Cardiac muscle cell (in vitro differentiated cells and primary cell): ENCODE data around the gene NUP155. TPM values are rescaled to one million over a fixed set of nuclear protein-coding genes. Genes with fewer than 3 reads are reported as not detected.

ENCODE experiments used
- DNase-seq, 2 donors: peaks; one replicate each; pipeline versions ENCODE4 v3.0.0 to v3.0.0-alpha.2; 2010 to 2017; ENCODE audit warnings: low read depth in 1 of 2, low spot score in 1 of 2
- H3K27ac ChIP-seq: fragments of 200-600 bp; sonication (generic); 2 replicates; pipeline ENCODE4 v1.5.1; 2016
- H3K27me3 ChIP-seq: fragments of 200-600 bp; sonication (generic); 2 replicates; pipeline ENCODE4 v1.6.0; 2016; ENCODE audit warnings: control low read depth
- H3K36me3 ChIP-seq: fragments of 200-600 bp; sonication (generic); 2 replicates; pipeline ENCODE4 v1.5.1; 2016; ENCODE audit warnings: control low read depth
- H3K4me1 ChIP-seq: fragments of 200-600 bp; sonication (generic); 2 replicates; pipeline ENCODE4 v1.8.1; 2017; ENCODE audit warnings: low read depth, mild to moderate bottlenecking, mixed run types
- H3K4me3 ChIP-seq: fragments of 200-600 bp; sonication (generic); 2 replicates; pipeline ENCODE4 v1.5.1; 2016; ENCODE audit warnings: mild to moderate bottlenecking
- H3K9me3 ChIP-seq: fragments of 200-600 bp; sonication (generic); 2 replicates; pipeline ENCODE4 v1.5.1; 2017; ENCODE audit warnings: low read depth, mild to moderate bottlenecking, control low read depth
- CTCF ChIP-seq: IDR thresholded peaks from 2 replicates; pipeline ENCODE4 v1.5.1; 2012; ENCODE audit warnings: low read depth, mild to moderate bottlenecking, low read length
- polyA plus RNA-seq: library from polyadenylated mRNA; unstranded; fragments of >200 nt; fragmentation: Nextera tagmentation; extraction: Ambion mirVana; gene quantifications from 2 replicates; pipeline ENCODE4 v1.2.1, GENCODE V29; 2016
- total RNA-seq: library from RNA; depleted of rRNA; stranded (reverse); fragments of >200 nt; gene quantifications from 2 replicates; pipeline ENCODE4 v1.2.3, GENCODE V29; 2016

The NUP155 gene
- total and polyA plus RNA-seq, 2 experiments from 2014 or later, result 6.1 to 26.4 TPM

GRCh38 chr5:37326536-37326935, 44.4 kb downstream of the NUP155 start:
- H3K27ac ChIP-seq, result no peak overlapping the region
- TF ChIP-seq CTCF, result no peak
- H3K36me3 ChIP-seq, result peaks cover 72% of the 10 kb centered on the region

GRCh38 chr5:37323607-37324006, 47.3 kb downstream of the NUP155 start:
- no peak for DNase-seq
- TF ChIP-seq CTCF, result no peak
- no peaks in the 10 kb centered on the region for H3K4me1 ChIP-seq
- peaks cover 57% of the 10 kb centered on the region for H3K36me3 ChIP-seq
- no peak overlapping the region for H3K27ac ChIP-seq
- no peak overlapping the region for H3K4me3 ChIP-seq
- no peaks in the 10 kb centered on the region for H3K27me3 ChIP-seq
- H3K9me3 ChIP-seq, result no peaks in the 10 kb centered on the region

More at GRCh38 chr5:37326536-37326935, 44.4 kb downstream of the NUP155 start:
- Histone ChIP-seq H3K4me3 (no peak overlapping the region), H3K4me1 (no peaks in the 10 kb centered on the region), H3K9me3 (no peaks in the 10 kb centered on the region), H3K27me3 (no peaks in the 10 kb centered on the region)
- DNase-seq, result no peak

GRCh38 chr5:37319037-37319782, 51.7 kb downstream of the NUP155 start:
- DNase-seq, result no peak
- H3K36me3 ChIP-seq, result peaks cover 48% of the 10 kb centered on the region
- H3K27me3 ChIP-seq, result no peaks in the 10 kb centered on the region
- H3K4me1 ChIP-seq, result no peaks in the 10 kb centered on the region
- H3K27ac ChIP-seq, result no peak overlapping the region
- H3K4me3 ChIP-seq, result no peak overlapping the region
- no peaks in the 10 kb centered on the region for H3K9me3 ChIP-seq
- TF ChIP-seq CTCF, result no peak

GRCh38 chr5:37316027-37316426, 54.9 kb downstream of the NUP155 start:
- Histone ChIP-seq H3K27me3 (no peaks in the 10 kb centered on the region), H3K9me3 (no peaks in the 10 kb centered on the region), H3K27ac (no peak overlapping the region), H3K4me1 (no peaks in the 10 kb centered on the region), H3K4me3 (no peak overlapping the region), H3K36me3 (peaks cover 64% of the 10 kb centered on the region)
- no peak for DNase-seq
- no peak for TF ChIP-seq CTCF

GRCh38 chr5:37310360-37310759, 60.5 kb downstream of the NUP155 start:
- no peaks in the 10 kb centered on the region for H3K9me3 ChIP-seq
- no peaks in the 10 kb centered on the region for H3K27me3 ChIP-seq
- no peak overlapping the region for H3K4me3 ChIP-seq
- H3K36me3 ChIP-seq, result peaks cover 73% of the 10 kb centered on the region
- H3K27ac ChIP-seq, result no peak overlapping the region
- H3K4me1 ChIP-seq, result no peaks in the 10 kb centered on the region
- no peak for TF ChIP-seq CTCF
- no peak for DNase-seq
